GM19023 (cell line): Measurements from ENCODE around the gene EHBP1L1.

ENCODE experiments used
- ATAC-seq: cut with Tn5 transposase; IDR thresholded peaks from one replicate; pipeline ENCODE4 v1.9.1; 2021; ENCODE audit warnings: mild to moderate bottlenecking, moderate library complexity; ENCODE audit not compliant: unreplicated experiment

EHBP1L1 gene

GRCh38 chr11:65613091-65613928 is 37.5 kb downstream of the EHBP1L1 start:
- ATAC-seq, result no peak

GRCh38 chr11:65615229-65615949 is 39.5 kb downstream of the EHBP1L1 start, which contains the start of gene PCNX3:
PCNX3 (plus strand) TSS chr11:65615776; CDS start chr11:65616312, 536 bp downstream.
- ATAC-seq, result peak; percentile 76

DNA sequence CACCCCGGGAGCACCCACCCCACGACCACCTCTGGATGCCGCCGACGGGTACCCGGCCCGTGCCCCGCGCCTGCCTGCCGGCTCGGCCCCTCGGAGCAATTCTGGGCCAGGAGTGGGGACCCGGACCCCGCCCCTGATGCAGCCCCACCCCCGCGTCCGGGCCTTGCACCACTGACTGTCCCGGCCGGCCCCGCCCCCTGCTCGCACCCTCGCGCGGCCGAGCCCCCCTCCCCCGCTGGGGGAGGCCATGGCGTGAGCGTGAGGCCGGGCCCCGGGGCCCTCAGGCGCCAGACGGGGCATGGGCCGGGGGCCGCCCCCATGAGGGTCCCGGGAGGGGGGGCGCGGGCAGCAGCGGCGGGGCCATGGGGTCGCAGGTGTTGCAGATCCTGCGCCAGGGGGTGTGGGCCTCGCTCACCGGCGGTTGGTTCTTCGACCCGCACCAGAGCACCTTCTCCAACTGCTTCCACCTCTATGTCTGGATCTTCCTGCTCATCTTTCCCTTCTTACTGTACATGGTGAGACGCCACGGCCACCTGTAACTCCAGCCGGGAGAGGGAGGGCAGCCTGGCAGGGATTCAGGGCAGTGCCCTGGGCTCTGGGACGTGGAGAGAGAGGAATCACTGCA is 40.2 kb downstream of the EHBP1L1 start:
- peak; percentile 3 for ATAC-seq

DNA sequence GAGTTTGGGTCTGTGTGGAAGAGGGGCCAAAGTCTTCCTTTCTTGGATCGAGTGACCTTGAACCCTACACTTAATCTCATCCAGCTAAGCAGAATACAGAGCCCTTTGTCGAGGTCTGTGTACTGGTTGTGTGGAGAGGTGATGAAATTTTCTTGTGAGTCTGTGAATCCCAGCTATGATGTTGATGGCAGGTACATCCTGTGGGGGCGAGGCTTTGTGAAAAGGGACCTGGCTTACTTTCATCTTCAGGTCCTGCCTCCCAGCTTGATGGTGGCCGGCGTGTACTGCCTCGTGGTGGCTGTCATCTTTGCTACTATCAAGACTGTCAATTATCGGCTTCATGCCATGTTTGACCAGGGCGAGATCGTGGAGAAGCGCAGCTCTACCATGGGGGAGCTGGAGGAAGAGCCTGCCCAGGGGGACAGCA is 40.7 kb downstream of the EHBP1L1 start:
- no peak for ATAC-seq

DNA sequence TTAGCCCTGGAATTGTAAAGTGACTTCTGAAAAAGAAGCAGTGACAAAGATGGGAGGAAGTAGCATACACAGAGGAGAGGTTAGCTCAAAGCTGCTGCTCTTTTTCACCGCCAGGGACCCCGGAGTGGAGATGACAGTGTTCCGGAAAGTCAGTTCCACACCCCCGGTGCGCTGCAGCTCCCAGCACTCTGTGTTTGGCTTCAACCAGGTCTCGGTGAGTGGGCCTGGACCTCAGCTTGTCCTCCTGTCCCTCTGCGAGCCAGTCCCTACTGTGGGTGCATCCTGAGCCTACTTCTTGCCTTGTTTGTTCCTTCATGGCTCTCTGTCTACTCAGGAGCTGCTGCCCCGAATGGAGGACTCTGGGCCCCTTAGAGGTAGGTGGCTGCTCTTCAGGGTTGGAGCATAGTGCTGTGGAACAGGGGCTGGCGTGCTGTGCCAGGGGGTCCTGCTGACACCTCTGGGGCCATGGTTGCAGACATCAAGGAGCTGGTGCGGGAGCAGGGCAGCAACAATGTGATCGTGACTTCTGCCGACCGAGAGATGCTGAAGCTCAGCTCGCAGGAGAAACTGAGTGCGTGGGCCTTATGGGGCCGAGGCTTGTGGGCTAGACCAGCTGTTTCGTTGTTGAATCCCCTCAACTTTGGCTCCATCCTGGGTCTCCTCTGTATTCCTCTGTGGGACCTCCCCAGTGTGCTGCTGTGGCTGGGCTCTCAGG is 41.4 kb downstream of the EHBP1L1 start:
- no peak for ATAC-seq

DNA sequence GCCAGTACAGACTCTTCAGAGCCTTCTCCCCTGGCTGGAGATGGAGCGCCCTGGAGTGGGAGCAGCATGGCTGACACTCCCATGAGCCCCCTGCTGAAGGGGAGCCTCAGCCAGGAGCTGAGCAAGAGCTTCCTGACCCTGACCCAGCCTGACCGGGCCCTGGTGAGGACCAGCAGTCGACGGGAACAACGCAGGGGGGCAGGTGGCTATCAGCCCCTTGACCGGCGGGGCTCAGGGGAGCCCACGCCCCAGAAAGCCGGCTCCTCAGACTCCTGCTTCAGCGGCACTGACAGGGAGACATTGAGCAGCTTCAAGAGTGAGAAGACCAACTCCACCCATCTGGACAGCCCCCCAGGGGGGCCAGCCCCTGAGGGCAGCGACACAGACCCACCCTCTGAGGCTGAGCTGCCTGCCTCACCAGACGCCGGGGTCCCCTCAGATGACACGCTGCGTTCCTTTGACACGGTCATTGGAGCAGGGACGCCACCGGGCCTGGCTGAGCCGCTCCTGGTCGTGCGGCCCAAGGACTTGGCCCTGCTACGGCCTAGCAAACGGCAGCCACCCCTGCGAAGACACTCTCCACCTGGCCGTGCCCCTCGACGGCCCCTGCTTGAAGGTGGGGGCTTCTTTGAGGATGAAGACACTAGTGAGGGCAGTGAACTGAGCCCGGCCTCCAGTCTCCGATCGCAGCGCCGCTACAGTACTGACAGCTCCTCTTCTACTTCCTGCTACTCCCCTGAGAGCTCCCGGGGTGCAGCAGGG is 42.3 kb downstream of the EHBP1L1 start:
- ATAC-seq, result no peak

- no peak for ATAC-seq
These were observed 42.9 kb downstream of the EHBP1L1 start for GRCh38 chr11:65618763-65619162.

GRCh38 chr11:65619281-65619928 is 43.6 kb downstream of the EHBP1L1 start:
- no peak for ATAC-seq

- ATAC-seq, result no peak
These were observed 44.8 kb downstream of the EHBP1L1 start for GRCh38 chr11:65620666-65621065.

DNA sequence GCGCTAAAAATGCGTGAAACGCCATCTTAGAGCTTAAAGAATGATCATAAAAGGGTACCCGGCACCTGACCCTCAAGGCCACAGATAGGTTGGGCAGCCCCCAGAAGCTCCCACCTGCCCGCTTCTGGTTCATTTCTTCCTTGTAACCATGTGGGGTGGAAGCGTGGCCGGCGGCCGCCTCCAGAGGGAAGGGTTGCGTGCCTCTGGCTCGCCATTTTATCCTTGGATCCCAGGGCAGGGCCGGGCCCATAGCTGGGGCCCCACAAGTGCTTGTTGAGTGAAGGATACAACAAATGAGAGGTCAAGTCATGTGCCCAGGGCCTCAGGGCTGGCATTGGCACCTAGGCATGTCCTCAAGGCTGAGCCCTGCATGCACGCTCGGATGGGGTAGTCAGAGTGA is 45.6 kb downstream of the EHBP1L1 start:
- no peak for ATAC-seq

GRCh38 chr11:65622011-65622410 is 46.2 kb downstream of the EHBP1L1 start:
- ATAC-seq, result no peak

DNA sequence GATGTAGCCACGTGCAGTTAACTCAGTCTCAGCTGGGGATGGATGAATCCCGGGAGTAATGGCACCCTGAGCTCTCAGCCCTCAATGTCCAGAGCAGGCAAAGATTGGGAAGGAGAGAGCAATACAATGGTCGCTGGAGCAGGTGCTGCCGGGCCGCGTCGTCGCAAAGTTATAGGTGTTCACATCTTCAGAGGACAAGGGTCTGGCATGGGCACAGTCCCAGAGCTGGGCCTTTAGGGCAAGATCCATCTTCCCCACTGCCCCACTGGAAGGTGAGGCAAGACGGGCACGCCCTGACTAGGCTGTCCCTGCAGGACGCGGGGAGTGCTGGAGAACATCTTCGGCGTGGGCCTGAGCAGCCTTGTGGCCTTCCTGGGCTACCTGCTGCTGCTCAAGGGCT is 47.3 kb downstream of the EHBP1L1 start:
- no peak for ATAC-seq

GRCh38 chr11:65623852-65624616 is 48.2 kb downstream of the EHBP1L1 start:
- no peak for ATAC-seq

DNA sequence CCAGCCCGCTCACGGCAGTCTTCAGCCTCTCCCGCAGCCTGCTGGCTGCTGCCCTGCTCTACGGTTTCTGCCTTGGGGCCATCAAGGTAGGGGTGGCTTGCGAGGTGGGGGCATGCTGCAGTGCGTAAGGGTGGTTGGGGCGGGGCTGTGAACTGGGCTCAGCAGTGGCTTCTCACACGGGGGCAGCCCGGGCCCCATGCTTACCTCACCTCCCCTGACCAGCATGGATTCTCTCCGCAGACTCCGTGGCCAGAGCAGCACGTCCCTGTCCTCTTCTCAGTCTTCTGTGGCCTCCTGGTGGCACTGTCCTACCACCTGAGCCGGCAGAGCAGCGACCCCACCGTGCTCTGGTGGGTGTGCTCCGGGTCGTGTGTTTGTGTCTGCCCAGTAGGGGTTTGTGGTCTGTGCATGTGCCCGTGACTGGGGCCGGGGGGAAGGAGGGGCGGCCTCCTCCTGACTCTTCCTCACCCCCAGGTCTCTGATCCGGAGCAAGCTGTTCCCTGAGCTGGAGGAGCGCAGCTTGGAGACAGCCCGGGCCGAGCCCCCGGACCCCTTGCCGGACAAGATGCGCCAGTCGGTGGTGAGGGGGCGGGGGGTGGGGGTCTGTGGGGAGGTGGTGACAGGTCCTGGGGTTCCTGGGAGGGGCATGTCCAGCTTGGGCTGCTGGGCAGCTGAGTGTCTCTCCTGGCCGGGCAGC is 49.2 kb downstream of the EHBP1L1 start:
- no peak for ATAC-seq

- ATAC-seq, result no peak
These were observed 49.9 kb downstream of the EHBP1L1 start for GRCh38 chr11:65625628-65626342.

GRCh38 chr11:65627202-65627601 is 51.3 kb downstream of the EHBP1L1 start:
- no peak for ATAC-seq

DNA sequence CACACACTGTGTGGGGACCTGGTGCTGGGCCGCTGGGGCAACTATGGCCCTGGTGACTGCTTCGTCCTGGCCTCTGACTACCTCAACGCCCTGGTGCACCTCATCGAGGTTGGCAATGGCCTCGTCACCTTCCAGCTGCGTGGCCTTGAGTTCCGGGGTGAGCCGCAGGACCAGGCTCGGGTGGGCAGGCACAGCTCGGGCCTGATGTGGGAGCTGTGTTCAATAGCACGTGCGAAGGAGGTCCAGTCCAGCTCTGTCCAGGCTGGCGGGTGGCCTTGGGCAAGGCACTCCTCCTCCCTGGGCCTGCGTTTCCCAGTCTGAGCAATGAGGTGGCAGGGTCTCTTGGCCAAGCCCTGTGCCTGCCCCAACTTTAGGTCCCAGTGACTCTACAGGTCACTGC is 53.7 kb downstream of the EHBP1L1 start:
- no peak for ATAC-seq

- no peak for ATAC-seq
These were observed 54.4 kb downstream of the EHBP1L1 start for GRCh38 chr11:65630215-65630614.
